Vagina (tissue), 2 donors: ENCODE results near the gene UCHL1. TPM values are rescaled to one million over a fixed set of nuclear protein-coding genes. Genes with fewer than 3 reads are reported as not detected.

Experiments
- DNase-seq, 2 donors: peaks; one replicate each; pipeline ENCODE4 v3.0.0-alpha.2; 2017; ENCODE audit errors: extremely low spot score in 2 of 2
- H3K27ac ChIP-seq: fragments of 200-600 bp; sonication (generic); one replicate; pipeline ENCODE4 v1.5.1; 2019
- H3K27me3 ChIP-seq: fragments of 200-600 bp; sonication (generic); one replicate; pipeline ENCODE4 v1.5.1; 2019
- H3K36me3 ChIP-seq, 2 donors: fragments of 200-600 bp; sonication (generic); one replicate each; pipeline ENCODE4 v1.5.1; 2017 to 2019
- H3K4me1 ChIP-seq: fragments of 200-600 bp; sonication (generic); one replicate; pipeline ENCODE4 v1.5.1; 2019
- H3K4me3 ChIP-seq, 2 donors: fragments of 200-600 bp; sonication (generic); 1 replicate in 1 of 2; 2 replicates in 1 of 2; pipeline ENCODE4 v1.5.1; 2016 to 2019
- H3K9me3 ChIP-seq: fragments of 200-600 bp; sonication (generic); one replicate; pipeline ENCODE4 v1.5.1; 2019
- POLR2A ChIP-seq, 2 donors: fragments of 450-650 bp; IDR thresholded peaks; one replicate each; pipeline ENCODE4 v1.6.1; 2017; ENCODE audit warnings: antibody characterized with exemption in 2 of 2, mild to moderate bottlenecking in 2 of 2, moderate library complexity in 2 of 2
- POLR2AphosphoS5 ChIP-seq, 2 donors: sonication (generic); formaldehyde crosslinking; IDR thresholded peaks; one replicate each; pipeline ENCODE4 v1.9.0; 2017; ENCODE audit warnings: antibody characterized with exemption in 2 of 2, mild to moderate bottlenecking in 2 of 2, low read depth in 1 of 2; ENCODE audit not compliant: insufficient read depth in 1 of 2
- intact Hi-C: fragments of 100-400 bp; cut with DNase I; formaldehyde crosslinking; loops from one replicate; pipeline ENCODE4 v1.15.1; 2023
- total RNA-seq: library from RNA; depleted of rRNA; stranded (reverse); fragments of >200 nt; gene quantifications from one replicate; pipeline ENCODE4 v1.2.3, GENCODE V29; 2016
- TF ChIP-seq, protein P1 (sequence below), 3 experiments: fragments of 450-650 bp in 2 of 3; fragments of 200-600 bp in 1 of 3; sonication (generic) in 1 of 3; IDR thresholded peaks; one replicate each; pipeline ENCODE4 v1.5.1; 2017 to 2019; ENCODE audit warnings: antibody characterized with exemption in 3 of 3, mild to moderate bottlenecking in 2 of 3, moderate library complexity in 2 of 3

The UCHL1 gene
- total RNA-seq, 1 donor from 2014 or later: 174 TPM

DNA sequence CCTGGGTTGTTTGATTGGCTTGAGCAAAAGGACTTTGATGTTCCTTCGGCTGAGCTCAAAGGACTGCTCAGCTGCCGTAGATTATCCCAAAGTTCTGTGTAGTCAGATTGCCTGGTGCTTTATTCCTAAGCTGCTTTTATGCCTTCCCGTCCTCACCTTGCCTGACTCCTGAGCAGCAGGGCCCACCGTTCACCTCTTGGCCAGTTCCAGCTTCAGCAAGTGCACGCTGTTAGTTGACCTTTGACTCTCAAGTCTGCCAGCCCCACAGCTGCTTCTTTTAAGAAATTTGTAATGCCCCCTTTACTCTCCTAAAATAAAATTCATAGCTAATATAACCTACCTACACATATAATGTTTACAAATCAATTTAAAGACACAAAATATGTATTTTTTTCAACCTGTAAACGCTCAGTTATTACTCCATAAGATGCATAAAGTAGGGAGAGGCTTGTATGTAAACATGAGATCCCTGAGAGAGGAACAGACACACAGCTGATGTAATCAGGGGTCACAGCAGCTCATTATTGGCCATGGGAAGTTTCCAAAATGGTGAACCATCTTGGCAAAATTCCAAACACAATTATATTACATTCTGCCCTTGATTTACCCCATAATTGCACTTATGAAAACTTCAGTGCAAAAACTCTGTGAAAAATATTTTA lies 28.6 kb downstream of the UCHL1 start:
- TF ChIP-seq, protein P1, sequence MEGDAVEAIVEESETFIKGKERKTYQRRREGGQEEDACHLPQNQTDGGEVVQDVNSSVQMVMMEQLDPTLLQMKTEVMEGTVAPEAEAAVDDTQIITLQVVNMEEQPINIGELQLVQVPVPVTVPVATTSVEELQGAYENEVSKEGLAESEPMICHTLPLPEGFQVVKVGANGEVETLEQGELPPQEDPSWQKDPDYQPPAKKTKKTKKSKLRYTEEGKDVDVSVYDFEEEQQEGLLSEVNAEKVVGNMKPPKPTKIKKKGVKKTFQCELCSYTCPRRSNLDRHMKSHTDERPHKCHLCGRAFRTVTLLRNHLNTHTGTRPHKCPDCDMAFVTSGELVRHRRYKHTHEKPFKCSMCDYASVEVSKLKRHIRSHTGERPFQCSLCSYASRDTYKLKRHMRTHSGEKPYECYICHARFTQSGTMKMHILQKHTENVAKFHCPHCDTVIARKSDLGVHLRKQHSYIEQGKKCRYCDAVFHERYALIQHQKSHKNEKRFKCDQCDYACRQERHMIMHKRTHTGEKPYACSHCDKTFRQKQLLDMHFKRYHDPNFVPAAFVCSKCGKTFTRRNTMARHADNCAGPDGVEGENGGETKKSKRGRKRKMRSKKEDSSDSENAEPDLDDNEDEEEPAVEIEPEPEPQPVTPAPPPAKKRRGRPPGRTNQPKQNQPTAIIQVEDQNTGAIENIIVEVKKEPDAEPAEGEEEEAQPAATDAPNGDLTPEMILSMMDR (IDR thresholded peaks at IDR 0.05): no peak
- TF ChIP-seq POLR2A (IDR thresholded peaks at IDR 0.05) (no peak), POLR2AphosphoS5 (IDR thresholded peaks at IDR 0.05; ENCODE audit: insufficient read depth in 1 of 2, low read depth in 1 of 2) (no peak)
- Histone ChIP-seq H3K36me3 (no peaks in the 10 kb centered on the region), H3K27ac (no peak overlapping the region), H3K9me3 (no peaks in the 10 kb centered on the region), H3K4me1 (no peaks in the 10 kb centered on the region), H3K4me3 (no peak overlapping the region), H3K27me3 (no peaks in the 10 kb centered on the region)
- DNase-seq: no peak
- intact Hi-C loops: no loop called here

DNA sequence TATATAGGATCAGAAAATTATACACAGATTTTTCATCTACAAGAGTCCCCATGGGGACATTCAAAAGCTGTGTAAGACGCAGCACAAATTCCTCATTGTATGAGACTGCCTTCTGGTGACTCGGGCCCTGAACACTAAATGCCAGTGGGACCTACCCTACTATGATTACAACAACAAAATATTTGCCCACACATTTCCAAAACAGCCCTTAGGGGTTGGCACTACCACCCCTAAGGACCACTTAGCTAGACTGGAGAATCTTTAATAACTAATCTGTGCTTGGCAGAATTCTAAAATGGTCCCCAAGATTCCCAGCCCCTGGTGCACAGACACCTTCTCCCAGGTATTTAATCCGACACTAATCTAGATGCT lies 29.1 kb downstream of the UCHL1 start:
- H3K27me3 ChIP-seq: no peaks in the 10 kb centered on the region
- TF ChIP-seq, protein P1 (IDR thresholded peaks at IDR 0.05): no peak
- no peak for TF ChIP-seq POLR2AphosphoS5 (IDR thresholded peaks at IDR 0.05; ENCODE audit: insufficient read depth in 1 of 2, low read depth in 1 of 2)
- TF ChIP-seq POLR2A (IDR thresholded peaks at IDR 0.05): no peak
- H3K4me1 ChIP-seq: no peaks in the 10 kb centered on the region
- no peaks in the 10 kb centered on the region for H3K36me3 ChIP-seq
- no peak overlapping the region for H3K4me3 ChIP-seq
- intact Hi-C loops: no loop called here
- DNase-seq: no peak
- H3K9me3 ChIP-seq: no peaks in the 10 kb centered on the region
- no peak overlapping the region for H3K27ac ChIP-seq

DNA sequence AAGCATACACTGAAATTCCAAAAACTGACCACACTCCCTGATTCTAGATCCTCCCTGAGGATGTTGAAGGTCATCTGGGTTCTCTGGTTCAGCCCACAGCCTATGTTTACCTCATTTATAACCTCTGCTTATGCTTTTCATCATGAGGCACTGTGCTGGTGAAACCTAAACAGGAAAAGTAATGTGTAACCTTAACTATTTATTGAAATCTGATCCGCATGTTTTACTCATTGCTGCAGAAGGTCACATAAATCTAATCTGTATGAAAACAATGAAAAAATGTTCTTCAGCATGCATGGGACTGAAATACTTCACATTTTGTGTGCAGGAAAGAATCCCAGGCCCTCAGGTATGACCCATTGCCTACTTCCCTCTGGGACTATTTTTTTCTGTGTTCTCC lies 30.3 kb downstream of the UCHL1 start:
- H3K9me3 ChIP-seq: no peaks in the 10 kb centered on the region
- TF ChIP-seq POLR2AphosphoS5 (IDR thresholded peaks at IDR 0.05; ENCODE audit: insufficient read depth in 1 of 2, low read depth in 1 of 2): no peak
- no peak for TF ChIP-seq POLR2A (IDR thresholded peaks at IDR 0.05)
- TF ChIP-seq, protein P1 (IDR thresholded peaks at IDR 0.05): no peak
- intact Hi-C loops: no loop called here
- H3K27me3 ChIP-seq: no peaks in the 10 kb centered on the region
- no peak overlapping the region for H3K27ac ChIP-seq
- no peaks in the 10 kb centered on the region for H3K36me3 ChIP-seq
- H3K4me3 ChIP-seq: no peak overlapping the region
- no peaks in the 10 kb centered on the region for H3K4me1 ChIP-seq
- DNase-seq: no peak

DNA sequence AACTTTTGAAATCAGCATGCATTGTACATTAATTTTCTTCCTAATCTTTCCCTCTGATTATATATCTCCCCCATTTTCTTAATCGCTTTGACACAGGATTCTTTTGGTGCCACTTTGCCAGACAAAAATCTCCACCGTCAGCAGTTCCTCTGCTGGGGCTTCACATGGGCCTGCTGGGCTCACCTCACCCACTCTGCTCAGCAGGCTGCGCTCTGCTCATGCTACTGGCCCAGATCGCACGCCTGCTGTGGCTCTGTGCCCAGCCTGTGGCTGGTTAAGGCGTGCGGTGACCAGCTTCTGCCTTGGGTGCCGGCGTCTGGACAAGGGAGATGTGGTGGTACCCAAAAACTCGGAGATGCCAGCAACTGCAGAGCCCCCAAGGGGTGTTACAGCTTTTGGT lies 31.1 kb downstream of the UCHL1 start:
- intact Hi-C loops: no loop called here
- TF ChIP-seq POLR2A (IDR thresholded peaks at IDR 0.05) (no peak), POLR2AphosphoS5 (IDR thresholded peaks at IDR 0.05; ENCODE audit: insufficient read depth in 1 of 2, low read depth in 1 of 2) (no peak)
- TF ChIP-seq, protein P1 (IDR thresholded peaks at IDR 0.05): no peak

DNA sequence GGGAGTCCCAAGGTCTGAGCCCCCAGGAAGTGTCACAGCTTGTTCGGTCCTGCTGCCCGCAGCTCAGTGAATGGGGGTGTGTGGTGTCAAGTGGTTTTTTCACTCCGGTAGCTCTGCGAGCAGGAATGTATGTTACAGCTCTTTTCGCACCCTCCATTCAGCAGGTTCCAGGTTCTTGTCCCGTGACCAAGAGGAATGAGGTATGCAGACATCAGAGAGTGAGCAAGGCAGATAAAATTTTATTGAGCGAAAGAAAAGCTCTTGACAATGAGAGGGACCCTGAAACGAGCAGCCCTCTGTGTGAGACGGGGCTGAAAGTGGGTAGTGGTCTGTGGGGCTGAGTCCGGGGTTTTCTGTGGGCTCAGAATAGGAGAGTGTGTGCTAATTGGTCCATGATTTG lies 31.5 kb downstream of the UCHL1 start:
- Histone ChIP-seq H3K36me3 (no peaks in the 10 kb centered on the region), H3K27ac (no peak overlapping the region), H3K27me3 (no peaks in the 10 kb centered on the region), H3K4me1 (no peaks in the 10 kb centered on the region), H3K9me3 (no peaks in the 10 kb centered on the region), H3K4me3 (no peak overlapping the region)
- no peak for TF ChIP-seq POLR2AphosphoS5 (IDR thresholded peaks at IDR 0.05; ENCODE audit: insufficient read depth in 1 of 2, low read depth in 1 of 2)
- TF ChIP-seq POLR2A (IDR thresholded peaks at IDR 0.05): no peak
- TF ChIP-seq, protein P1 (IDR thresholded peaks at IDR 0.05): no peak
- intact Hi-C loops: no loop called here
- DNase-seq: no peak

More for the DNA sequence above, 31.1 kb downstream of the UCHL1 start:
- Histone ChIP-seq H3K27ac (no peak overlapping the region), H3K36me3 (no peaks in the 10 kb centered on the region), H3K9me3 (no peaks in the 10 kb centered on the region), H3K4me3 (no peak overlapping the region), H3K27me3 (no peaks in the 10 kb centered on the region), H3K4me1 (no peaks in the 10 kb centered on the region)
- no peak for DNase-seq
